Measurements from ENCODE around the gene TXNDC15.

TXNDC15 gene

GRCh38 chr5:134892926-134893325 is 18.8 kb downstream of the TXNDC15 start:
- Histone ChIP-seq H3K27ac (ENCODE audit: low read depth, low read length) (no peak overlapping the region), H3K4me1 (ENCODE audit: control insufficient read depth in 1 of 2, insufficient read depth in 2 of 2, low read length in 2 of 2) (no peaks in the 10 kb centered on the region), H2AK5ac (ENCODE audit: low read length) (no peak overlapping the region), H2BK120ac (ENCODE audit: insufficient read depth, low read length, poor library complexity) (no peak overlapping the region), H3K27me3 (ENCODE audit: insufficient read depth, low read length) (no peaks in the 10 kb centered on the region), H3K23ac (ENCODE audit: low read length) (no peak overlapping the region), H4K12ac (ENCODE audit: low read depth, low read length) (no peak overlapping the region), H3K79me1 (ENCODE audit: low read length) (no peaks in the 10 kb centered on the region), H3K9ac (ENCODE audit: low read length) (no peak overlapping the region), H3K4me3 (ENCODE audit: low read depth, low read length) (no peak overlapping the region), H2BK5ac (ENCODE audit: low read depth, low read length, poor library complexity) (no peak overlapping the region), H4K8ac (ENCODE audit: low read depth, low read length) (no peak overlapping the region), H3K79me2 (ENCODE audit: control insufficient read depth, insufficient read depth, low read length, poor library complexity) (no peaks in the 10 kb centered on the region), H4K91ac (ENCODE audit: low read depth, low read length) (no peak overlapping the region), H3K36me3 (ENCODE audit: control insufficient read depth in 1 of 2, insufficient read depth in 2 of 2, low read length in 2 of 2) (peaks cover 2 to 5% of the 10 kb centered on the region in 2 experiments), H3K14ac (ENCODE audit: low read length) (no peak overlapping the region), H2BK12ac (ENCODE audit: low read length) (no peak overlapping the region), H3K4ac (ENCODE audit: low read depth, low read length) (no peak overlapping the region), H2AFZ (ENCODE audit: insufficient read depth, low read length, poor library complexity) (no peak overlapping the region), H3K18ac (ENCODE audit: low read length) (no peak overlapping the region), H3K9me3 (ENCODE audit: insufficient read depth, low read depth, low read length) (no peaks in the 10 kb centered on the region), H3K4me2 (ENCODE audit: low read length) (no peak overlapping the region)
- no peak for DNase-seq
- WGBS (ENCODE audit: extremely low coverage, insufficient coverage, insufficient read length), result no CpG with 5 or more reads among the region's 2 CpGs

DNA sequence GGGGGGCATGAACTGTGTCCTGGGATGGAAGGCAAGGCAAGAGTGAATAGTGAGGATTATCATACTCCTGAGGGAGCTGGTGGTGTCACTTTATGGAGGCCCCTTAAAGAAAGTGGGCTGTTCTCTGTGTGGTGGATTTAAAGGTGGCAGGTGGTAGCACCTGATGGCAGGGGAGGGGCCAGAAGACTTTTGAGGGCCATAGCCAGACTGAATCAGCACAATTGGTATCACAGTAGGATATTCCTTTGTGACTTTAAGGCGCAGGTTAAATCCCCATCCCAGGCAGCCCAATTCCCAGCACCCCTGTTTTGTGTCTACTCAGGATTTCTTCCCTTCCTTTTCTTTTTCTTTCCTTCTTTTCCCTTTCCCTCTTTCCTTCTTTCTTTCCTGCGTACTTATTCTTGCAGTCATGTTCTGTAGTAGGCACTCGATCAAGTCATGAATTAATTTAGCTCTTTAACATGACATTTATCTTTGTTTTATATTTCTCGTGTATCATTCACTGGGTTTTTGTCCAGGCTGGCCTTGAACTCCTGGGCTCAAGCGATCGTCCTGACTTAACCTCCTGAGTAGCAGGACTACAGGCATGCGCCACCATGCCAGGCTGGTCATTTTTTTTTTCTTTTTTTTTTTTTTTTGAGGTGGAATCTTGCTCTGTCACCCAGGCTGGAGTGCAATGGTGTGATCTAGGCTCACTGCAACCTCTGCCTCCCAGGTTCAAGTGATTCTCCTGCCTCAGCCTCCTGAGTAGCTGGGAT is 19.8 kb downstream of the TXNDC15 start:
- no peaks in the 10 kb centered on the region for H3K4me1 ChIP-seq (ENCODE audit: control insufficient read depth in 1 of 2, insufficient read depth in 2 of 2, low read length in 2 of 2)
- no peak overlapping the region for H4K12ac ChIP-seq (ENCODE audit: low read depth, low read length)
- DNase-seq, result no peak
- H4K91ac ChIP-seq (ENCODE audit: low read depth, low read length), result no peak overlapping the region
- H2BK12ac ChIP-seq (ENCODE audit: low read length), result no peak overlapping the region
- no peak overlapping the region for H3K27ac ChIP-seq (ENCODE audit: low read depth, low read length)
- H3K18ac ChIP-seq (ENCODE audit: low read length), result no peak overlapping the region
- H2AK5ac ChIP-seq (ENCODE audit: low read length), result no peak overlapping the region
- H2BK120ac ChIP-seq (ENCODE audit: insufficient read depth, low read length, poor library complexity), result no peak overlapping the region
- no peak overlapping the region for H3K4ac ChIP-seq (ENCODE audit: low read depth, low read length)
- H3K79me1 ChIP-seq (ENCODE audit: low read length), result no peaks in the 10 kb centered on the region
- H3K79me2 ChIP-seq (ENCODE audit: control insufficient read depth, insufficient read depth, low read length, poor library complexity), result no peaks in the 10 kb centered on the region
- H2AFZ ChIP-seq (ENCODE audit: insufficient read depth, low read length, poor library complexity), result no peak overlapping the region
- no peak overlapping the region for H3K4me2 ChIP-seq (ENCODE audit: low read length)
- no peaks in the 10 kb centered on the region for H3K9me3 ChIP-seq (ENCODE audit: insufficient read depth, low read depth, low read length)
- no peak overlapping the region for H3K9ac ChIP-seq (ENCODE audit: low read length)
- no peak overlapping the region for H3K23ac ChIP-seq (ENCODE audit: low read length)
- H3K36me3 ChIP-seq (ENCODE audit: control insufficient read depth in 1 of 2, insufficient read depth in 2 of 2, low read length in 2 of 2), result peaks cover 2 to 5% of the 10 kb centered on the region in 2 experiments
- H3K27me3 ChIP-seq (ENCODE audit: insufficient read depth, low read length), result no peaks in the 10 kb centered on the region
- no peak overlapping the region for H3K4me3 ChIP-seq (ENCODE audit: low read depth, low read length)
- H3K14ac ChIP-seq (ENCODE audit: low read length), result no peak overlapping the region
- WGBS (ENCODE audit: extremely low coverage, insufficient coverage, insufficient read length), result no CpG with 5 or more reads among the region's 7 CpGs
- no peak overlapping the region for H2BK5ac ChIP-seq (ENCODE audit: low read depth, low read length, poor library complexity)
- H4K8ac ChIP-seq (ENCODE audit: low read depth, low read length), result no peak overlapping the region

- Histone ChIP-seq H3K4ac (ENCODE audit: low read depth, low read length) (no peak overlapping the region), H2BK120ac (ENCODE audit: insufficient read depth, low read length, poor library complexity) (no peak overlapping the region), H2BK5ac (ENCODE audit: low read depth, low read length, poor library complexity) (no peak overlapping the region), H3K79me2 (ENCODE audit: control insufficient read depth, insufficient read depth, low read length, poor library complexity) (peaks cover 7% of the 10 kb centered on the region), H2AK5ac (ENCODE audit: low read length) (no peak overlapping the region), H4K8ac (ENCODE audit: low read depth, low read length) (no peak overlapping the region), H3K23ac (ENCODE audit: low read length) (no peak overlapping the region), H4K12ac (ENCODE audit: low read depth, low read length) (no peak overlapping the region), H3K9me3 (ENCODE audit: insufficient read depth, low read depth, low read length) (no peaks in the 10 kb centered on the region), H3K4me2 (ENCODE audit: low read length) (no peak overlapping the region), H3K36me3 (ENCODE audit: control insufficient read depth in 1 of 2, insufficient read depth in 2 of 2, low read length in 2 of 2) (peaks cover 0 to 2% of the 10 kb centered on the region in 2 experiments), H3K9ac (ENCODE audit: low read length) (no peak overlapping the region), H3K79me1 (ENCODE audit: low read length) (peaks cover 14% of the 10 kb centered on the region), H3K27me3 (ENCODE audit: insufficient read depth, low read length) (no peaks in the 10 kb centered on the region), H2BK12ac (ENCODE audit: low read length) (no peak overlapping the region), H3K18ac (ENCODE audit: low read length) (no peak overlapping the region), H3K27ac (ENCODE audit: low read depth, low read length) (no peak overlapping the region), H3K14ac (ENCODE audit: low read length) (no peak overlapping the region), H3K4me3 (ENCODE audit: low read depth, low read length) (no peak overlapping the region), H2AFZ (ENCODE audit: insufficient read depth, low read length, poor library complexity) (no peak overlapping the region), H3K4me1 (ENCODE audit: control insufficient read depth in 1 of 2, insufficient read depth in 2 of 2, low read length in 2 of 2) (peaks cover 0 to 2% of the 10 kb centered on the region in 2 experiments), H4K91ac (ENCODE audit: low read depth, low read length) (no peak overlapping the region)
- DNase-seq, result no peak
- WGBS (ENCODE audit: extremely low coverage, insufficient coverage, insufficient read length), result no CpG with 5 or more reads among the region's 10 CpGs
These were observed 28.1 kb downstream of the TXNDC15 start for GRCh38 chr5:134902071-134902801.

GRCh38 chr5:134904610-134905245 is 30.6 kb downstream of the TXNDC15 start, which contains the start of gene PCBD2:
TSS of gene PCBD2 (plus strand) at chr5:134905131. CDS start at chr5:134905140, 9 bp downstream.
- Histone ChIP-seq H4K12ac (ENCODE audit: low read depth, low read length) (peak within 1 kb of the TSS; percentile 93), H3K23ac (ENCODE audit: low read length) (no peak within 1 kb of the TSS), H2BK12ac (ENCODE audit: low read length) (peak within 1 kb of the TSS; percentile 84), H3K14ac (ENCODE audit: low read length) (peak within 1 kb of the TSS; percentile 99), H3K79me2 (ENCODE audit: control insufficient read depth, insufficient read depth, low read length, poor library complexity) (peaks cover 7% of the 10 kb centered on the region), H4K8ac (ENCODE audit: low read depth, low read length) (peak within 1 kb of the TSS; percentile 99), H3K18ac (ENCODE audit: low read length) (peak within 1 kb of the TSS; percentile 95), H3K4me3 (ENCODE audit: low read depth, low read length) (peak within 1 kb of the TSS; percentile 79), H3K4ac (ENCODE audit: low read depth, low read length) (peak within 1 kb of the TSS; percentile 93), H2BK5ac (ENCODE audit: low read depth, low read length, poor library complexity) (peak within 1 kb of the TSS; percentile 95), H2AFZ (ENCODE audit: insufficient read depth, low read length, poor library complexity) (peak within 1 kb of the TSS; percentile 100), H3K36me3 (ENCODE audit: control insufficient read depth in 1 of 2, insufficient read depth in 2 of 2, low read length in 2 of 2) (no peaks in the 10 kb centered on the region), H3K27me3 (ENCODE audit: insufficient read depth, low read length) (no peaks in the 10 kb centered on the region), H3K79me1 (ENCODE audit: low read length) (peaks cover 14% of the 10 kb centered on the region), H3K9me3 (ENCODE audit: insufficient read depth, low read depth, low read length) (no peaks in the 10 kb centered on the region), H3K4me2 (ENCODE audit: low read length) (peak within 1 kb of the TSS; percentile 100), H2BK120ac (ENCODE audit: insufficient read depth, low read length, poor library complexity) (peak within 1 kb of the TSS; percentile 94), H4K91ac (ENCODE audit: low read depth, low read length) (peak within 1 kb of the TSS; percentile 96), H2AK5ac (ENCODE audit: low read length) (peak within 1 kb of the TSS; percentile 96), H3K4me1 (ENCODE audit: control insufficient read depth in 1 of 2, insufficient read depth in 2 of 2, low read length in 2 of 2) (peaks cover 0 to 2% of the 10 kb centered on the region in 2 experiments), H3K27ac (ENCODE audit: low read depth, low read length) (peak within 1 kb of the TSS; percentile 95), H3K9ac (ENCODE audit: low read length) (peak within 1 kb of the TSS; percentile 96)
- DNase-seq, result peak; percentile 97 to 98
- no CpG with 5 or more reads among the region's 84 CpGs for WGBS (ENCODE audit: extremely low coverage, insufficient coverage, insufficient read length)
